SH-SY5Y (cell line): ENCODE data around the gene CEP57L1.

Experiments
- GATA2 ChIP-seq: IDR thresholded peaks from 2 replicates; pipeline ENCODE4 v1.6.1; 2011; ENCODE audit warnings: mild to moderate bottlenecking, low read depth, low read length
- GATA3 ChIP-seq: IDR thresholded peaks from 2 replicates; pipeline ENCODE4 v1.6.1; 2011; ENCODE audit warnings: low read depth, mild to moderate bottlenecking, low read length, moderate library complexity

DNA sequence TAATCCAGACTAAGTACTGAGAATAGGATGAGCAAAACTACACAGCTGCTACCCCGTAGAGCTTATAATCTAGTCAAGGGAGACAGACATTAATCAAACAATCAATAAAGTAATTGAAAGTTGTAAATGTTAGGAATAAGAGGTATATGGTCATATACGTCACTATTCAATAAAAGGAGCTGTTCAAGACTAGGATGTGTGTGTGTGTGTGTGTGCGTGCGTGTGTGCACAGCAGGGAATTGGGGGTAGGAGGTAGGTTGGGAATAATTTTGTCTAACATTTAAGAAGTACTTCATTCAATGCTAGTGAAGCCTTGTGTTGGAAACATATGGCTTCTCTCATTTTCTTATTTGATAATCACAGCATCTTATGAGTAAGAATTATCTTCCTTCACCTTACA lies 42.5 kb upstream of the CEP57L1 start:
- TF ChIP-seq GATA2 (no peak), GATA3 (no peak)
